SK-N-SH (cell line): Measurements from ENCODE around the gene SEH1L.

ENCODE experiments used
- EP300 ChIP-seq, 2 experiments: IDR thresholded peaks; 2 replicates each; pipeline versions ENCODE4 v1.4.0 to v1.6.1; 2012; ENCODE audit warnings: borderline replicate concordance in 1 of 2, low read depth in 1 of 2, low read length in 1 of 2
- MXI1 ChIP-seq: IDR thresholded peaks from 2 replicates; pipeline ENCODE4 v1.6.1; 2012; ENCODE audit warnings: mild to moderate bottlenecking, low read depth, low read length, improper control_type of control experiment
- NRF1 ChIP-seq: IDR thresholded peaks from 2 replicates; pipeline ENCODE4 v1.6.1; 2012; ENCODE audit warnings: low read depth, mild to moderate bottlenecking, low read length
- POLR2AphosphoS5 ChIP-seq: IDR thresholded peaks from 2 replicates; pipeline ENCODE4 v1.6.1; 2012; ENCODE audit warnings: low read depth, low read length
- RAD21 ChIP-seq: IDR thresholded peaks from 2 replicates; pipeline ENCODE4 v1.6.1; 2012; ENCODE audit warnings: mild to moderate bottlenecking, low read length
- SMC3 ChIP-seq: IDR thresholded peaks from 2 replicates; pipeline ENCODE4 v1.6.1; 2012; ENCODE audit warnings: low read depth, low read length, improper control_type of control experiment
- TF ChIP-seq, protein P1 (sequence below): IDR thresholded peaks from 2 replicates; pipeline ENCODE4 v1.4.0; 2012; ENCODE audit warnings: low read depth, borderline replicate concordance
- TF ChIP-seq, protein P2 (sequence below): fragments of 200-600 bp; sonication (generic); IDR thresholded peaks from 2 replicates; pipeline ENCODE4 v1.6.1; 2017; ENCODE audit warnings: antibody characterized with exemption, mild to moderate bottlenecking, moderate library complexity
- TF ChIP-seq, protein P3 (sequence below): IDR thresholded peaks from 2 replicates; pipeline ENCODE4 v1.4.0; 2012; ENCODE audit warnings: low read depth

DNA sequence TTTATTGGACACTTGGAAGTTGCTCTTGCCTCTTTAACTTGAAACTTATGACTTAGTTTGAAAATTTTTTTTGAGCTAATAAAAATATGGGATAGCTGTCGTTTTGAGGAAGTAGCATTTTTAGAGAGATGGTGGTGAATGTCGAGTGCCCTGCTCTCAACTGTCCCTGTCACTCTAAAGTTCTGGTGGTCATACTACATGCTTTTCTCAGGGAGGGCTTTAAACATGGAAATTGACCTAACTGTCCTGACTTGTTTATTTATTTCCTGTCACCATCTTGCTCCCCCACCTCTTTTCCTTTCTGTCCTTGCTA is 59.4 kb downstream of the SEH1L start:
- no peak for TF ChIP-seq EP300 (IDR thresholded peaks at IDR 0.05; ENCODE audit: borderline replicate concordance in 1 of 2, low read depth in 1 of 2, low read length in 1 of 2)
- no peak for TF ChIP-seq MXI1
- TF ChIP-seq, protein P1, sequence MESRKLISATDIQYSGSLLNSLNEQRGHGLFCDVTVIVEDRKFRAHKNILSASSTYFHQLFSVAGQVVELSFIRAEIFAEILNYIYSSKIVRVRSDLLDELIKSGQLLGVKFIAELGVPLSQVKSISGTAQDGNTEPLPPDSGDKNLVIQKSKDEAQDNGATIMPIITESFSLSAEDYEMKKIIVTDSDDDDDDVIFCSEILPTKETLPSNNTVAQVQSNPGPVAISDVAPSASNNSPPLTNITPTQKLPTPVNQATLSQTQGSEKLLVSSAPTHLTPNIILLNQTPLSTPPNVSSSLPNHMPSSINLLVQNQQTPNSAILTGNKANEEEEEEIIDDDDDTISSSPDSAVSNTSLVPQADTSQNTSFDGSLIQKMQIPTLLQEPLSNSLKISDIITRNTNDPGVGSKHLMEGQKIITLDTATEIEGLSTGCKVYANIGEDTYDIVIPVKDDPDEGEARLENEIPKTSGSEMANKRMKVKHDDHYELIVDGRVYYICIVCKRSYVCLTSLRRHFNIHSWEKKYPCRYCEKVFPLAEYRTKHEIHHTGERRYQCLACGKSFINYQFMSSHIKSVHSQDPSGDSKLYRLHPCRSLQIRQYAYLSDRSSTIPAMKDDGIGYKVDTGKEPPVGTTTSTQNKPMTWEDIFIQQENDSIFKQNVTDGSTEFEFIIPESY, result no peak
- TF ChIP-seq POLR2AphosphoS5, result no peak
- no peak for TF ChIP-seq SMC3
- TF ChIP-seq, protein P2, sequence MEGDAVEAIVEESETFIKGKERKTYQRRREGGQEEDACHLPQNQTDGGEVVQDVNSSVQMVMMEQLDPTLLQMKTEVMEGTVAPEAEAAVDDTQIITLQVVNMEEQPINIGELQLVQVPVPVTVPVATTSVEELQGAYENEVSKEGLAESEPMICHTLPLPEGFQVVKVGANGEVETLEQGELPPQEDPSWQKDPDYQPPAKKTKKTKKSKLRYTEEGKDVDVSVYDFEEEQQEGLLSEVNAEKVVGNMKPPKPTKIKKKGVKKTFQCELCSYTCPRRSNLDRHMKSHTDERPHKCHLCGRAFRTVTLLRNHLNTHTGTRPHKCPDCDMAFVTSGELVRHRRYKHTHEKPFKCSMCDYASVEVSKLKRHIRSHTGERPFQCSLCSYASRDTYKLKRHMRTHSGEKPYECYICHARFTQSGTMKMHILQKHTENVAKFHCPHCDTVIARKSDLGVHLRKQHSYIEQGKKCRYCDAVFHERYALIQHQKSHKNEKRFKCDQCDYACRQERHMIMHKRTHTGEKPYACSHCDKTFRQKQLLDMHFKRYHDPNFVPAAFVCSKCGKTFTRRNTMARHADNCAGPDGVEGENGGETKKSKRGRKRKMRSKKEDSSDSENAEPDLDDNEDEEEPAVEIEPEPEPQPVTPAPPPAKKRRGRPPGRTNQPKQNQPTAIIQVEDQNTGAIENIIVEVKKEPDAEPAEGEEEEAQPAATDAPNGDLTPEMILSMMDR, result no peak
- TF ChIP-seq, protein P3, sequence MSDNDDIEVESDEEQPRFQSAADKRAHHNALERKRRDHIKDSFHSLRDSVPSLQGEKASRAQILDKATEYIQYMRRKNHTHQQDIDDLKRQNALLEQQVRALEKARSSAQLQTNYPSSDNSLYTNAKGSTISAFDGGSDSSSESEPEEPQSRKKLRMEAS, result no peak
- no peak for TF ChIP-seq NRF1
- TF ChIP-seq RAD21, result no peak
